Stomach smooth muscle (tissue), 2 donors: Measurements from ENCODE around the gene IL36B.

ENCODE experiments used
- H3K27ac ChIP-seq: one replicate; pipeline ENCODE4 v1.7.0; 2013; ENCODE audit warnings: mild to moderate bottlenecking, low read length, inconsistent platforms
- H3K27me3 ChIP-seq, 2 donors: one replicate each; pipeline ENCODE4 v1.7.0; 2013; ENCODE audit warnings: low read length in 2 of 2; ENCODE audit not compliant: insufficient read depth in 2 of 2, control insufficient read depth in 1 of 2
- H3K36me3 ChIP-seq, 2 donors: one replicate each; pipeline ENCODE4 v1.7.0; 2013; ENCODE audit warnings: low read length in 2 of 2; ENCODE audit not compliant: control insufficient read depth in 2 of 2, insufficient read depth in 2 of 2
- H3K4me1 ChIP-seq: one replicate; pipeline ENCODE4 v1.7.0; 2013; ENCODE audit warnings: low read length; ENCODE audit not compliant: control insufficient read depth, insufficient read depth
- H3K4me3 ChIP-seq, 2 donors: one replicate each; pipeline ENCODE4 v1.7.0; 2013; ENCODE audit warnings: low read length in 2 of 2
- H3K9ac ChIP-seq, 2 donors: one replicate each; pipeline ENCODE4 v1.7.0; 2013; ENCODE audit warnings: low read length in 2 of 2, mild to moderate bottlenecking in 1 of 2
- H3K9me3 ChIP-seq, 2 donors: one replicate each; pipeline ENCODE4 v1.7.0; 2013; ENCODE audit warnings: low read length in 2 of 2; ENCODE audit not compliant: control insufficient read depth in 2 of 2
- donor health status: healthy.
- donor health status: Pancreatic carcinoma.

IL36B gene

GRCh38 chr2:113053666-113054065 lies 999 bp upstream of the IL36B start:
- no peaks in the 10 kb centered on the region for H3K27me3 ChIP-seq
- H3K4me3 ChIP-seq, result no peak overlapping the region
- H3K4me1 ChIP-seq, result no peaks in the 10 kb centered on the region
- peaks cover 4 to 8% of the 10 kb centered on the region in 2 donors for H3K9me3 ChIP-seq
- H3K36me3 ChIP-seq, result no peaks in the 10 kb centered on the region
- no peak overlapping the region for H3K27ac ChIP-seq
- H3K9ac ChIP-seq, result no peak overlapping the region

DNA sequence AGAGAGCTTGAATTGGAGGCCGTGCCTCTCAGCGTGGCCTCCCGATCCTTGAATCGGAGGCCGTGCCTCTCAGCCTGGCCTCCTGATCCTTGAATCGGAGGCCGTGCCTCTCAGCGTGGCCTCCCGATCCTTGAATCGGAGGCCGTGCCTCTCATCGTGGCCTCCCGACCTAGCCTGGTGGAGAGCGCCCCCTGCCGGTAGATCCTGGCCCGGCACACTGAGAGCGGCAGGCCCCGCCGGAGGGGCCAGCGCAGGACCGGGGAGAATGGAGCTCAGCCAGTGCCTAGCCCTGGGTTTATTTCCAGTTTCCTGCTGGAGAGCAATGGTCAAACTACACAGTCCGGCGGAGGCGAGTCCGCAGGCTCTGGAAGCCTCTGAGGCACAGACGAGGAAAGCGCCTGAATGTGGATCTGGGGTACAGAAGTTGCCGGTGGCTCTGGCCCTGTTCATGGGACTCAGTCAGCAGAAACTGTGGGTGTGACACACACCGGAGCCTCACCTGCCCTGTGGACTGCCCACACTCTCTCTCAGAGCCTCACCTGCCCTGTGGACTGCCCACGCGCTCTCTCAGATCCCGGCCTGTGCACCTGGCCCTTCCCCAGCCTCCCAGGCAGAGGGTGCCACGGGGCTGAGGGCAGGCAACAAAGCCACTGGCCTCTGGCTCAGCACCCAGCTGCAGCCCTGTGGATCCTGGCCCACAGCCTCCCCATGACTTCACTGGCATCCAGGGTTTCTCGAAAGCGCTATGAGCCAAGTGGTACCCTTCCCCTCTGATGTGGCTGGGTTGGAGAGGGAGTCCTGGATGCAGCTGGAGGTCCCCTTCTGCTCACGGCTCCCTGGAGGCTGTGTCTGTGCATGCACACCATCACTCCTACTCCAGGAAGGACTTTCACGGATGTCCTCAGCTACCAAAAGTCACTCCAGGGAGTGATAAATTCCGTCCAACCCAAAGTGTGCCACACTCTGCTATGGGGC lies 1.5 kb downstream of the IL36B start:
- no peak overlapping the region for H3K4me3 ChIP-seq
- H3K4me1 ChIP-seq, result no peaks in the 10 kb centered on the region
- no peak overlapping the region for H3K27ac ChIP-seq
- no peaks in the 10 kb centered on the region for H3K36me3 ChIP-seq
- peaks cover 3 to 6% of the 10 kb centered on the region in 2 donors for H3K9me3 ChIP-seq
- no peaks in the 10 kb centered on the region for H3K27me3 ChIP-seq
- H3K9ac ChIP-seq, result no peak overlapping the region

- no peak overlapping the region for H3K4me3 ChIP-seq
Measured at GRCh38 chr2:113046465-113046864, 6.2 kb downstream of the IL36B start.

GRCh38 chr2:113041871-113042270 lies 10.8 kb downstream of the IL36B start:
- no peaks in the 10 kb centered on the region for H3K27me3 ChIP-seq
- no peaks in the 10 kb centered on the region for H3K4me1 ChIP-seq
- no peak overlapping the region for H3K9ac ChIP-seq
- no peak overlapping the region for H3K27ac ChIP-seq
- H3K4me3 ChIP-seq, result no peak overlapping the region
- H3K36me3 ChIP-seq, result no peaks in the 10 kb centered on the region
- no peaks in the 10 kb centered on the region for H3K9me3 ChIP-seq

More at GRCh38 chr2:113046465-113046864, 6.2 kb downstream of the IL36B start:
- Histone ChIP-seq H3K9me3 (no peaks in the 10 kb centered on the region), H3K4me1 (no peaks in the 10 kb centered on the region), H3K27me3 (no peaks in the 10 kb centered on the region), H3K36me3 (no peaks in the 10 kb centered on the region), H3K27ac (no peak overlapping the region), H3K9ac (no peak overlapping the region)

DNA sequence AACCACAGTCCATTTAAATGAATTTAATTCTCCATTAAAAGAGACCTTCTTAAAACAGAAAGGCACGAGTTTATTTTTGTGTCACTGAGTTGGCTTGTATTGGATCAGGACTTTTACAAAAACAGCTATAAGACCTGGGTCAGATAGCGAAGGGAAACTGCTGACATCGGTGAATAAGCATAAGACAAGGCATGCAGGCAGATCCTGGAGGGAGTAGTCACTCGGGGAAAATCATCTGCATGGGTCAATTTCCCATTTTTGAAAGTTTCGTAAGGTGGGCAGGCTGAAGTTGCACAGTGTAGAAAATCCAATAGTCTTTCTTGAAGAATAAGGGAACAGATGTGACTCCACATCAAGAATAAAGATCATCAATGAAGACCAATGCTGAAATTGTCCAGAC lies 12.9 kb downstream of the IL36B start:
- H3K4me3 ChIP-seq, result no peak overlapping the region
- no peaks in the 10 kb centered on the region for H3K27me3 ChIP-seq
- no peak overlapping the region for H3K9ac ChIP-seq
- no peaks in the 10 kb centered on the region for H3K4me1 ChIP-seq
- H3K9me3 ChIP-seq, result no peaks in the 10 kb centered on the region
- H3K27ac ChIP-seq, result no peak overlapping the region
- H3K36me3 ChIP-seq, result no peaks in the 10 kb centered on the region

DNA sequence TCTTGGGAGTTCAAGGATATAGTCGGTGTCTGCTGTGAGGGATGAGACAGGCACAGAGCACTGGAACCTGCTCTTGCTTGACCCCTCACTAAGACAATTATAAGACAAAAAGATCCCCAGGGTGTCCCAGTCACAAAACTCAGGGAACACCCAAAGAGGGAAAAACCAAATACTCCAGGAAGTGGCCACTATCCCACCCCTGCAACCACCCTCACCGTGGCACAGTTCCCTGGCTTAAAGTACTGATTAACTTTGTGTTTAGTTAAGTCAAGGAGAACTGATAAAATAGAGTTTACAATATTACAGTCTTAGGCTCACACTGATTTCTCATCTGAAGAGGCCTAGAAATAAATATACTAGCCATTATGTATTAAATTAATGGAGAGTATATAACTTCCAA lies 13.5 kb downstream of the IL36B start:
- no peak overlapping the region for H3K9ac ChIP-seq
- no peak overlapping the region for H3K4me3 ChIP-seq
- H3K4me1 ChIP-seq, result no peaks in the 10 kb centered on the region
- peaks cover 0 to under 1% of the 10 kb centered on the region in 2 donors for H3K27me3 ChIP-seq
- H3K27ac ChIP-seq, result no peak overlapping the region
- no peaks in the 10 kb centered on the region for H3K9me3 ChIP-seq
- H3K36me3 ChIP-seq, result no peaks in the 10 kb centered on the region

GRCh38 chr2:113038291-113038690 lies 14.4 kb downstream of the IL36B start:
- H3K4me3 ChIP-seq, result no peak overlapping the region
- H3K36me3 ChIP-seq, result no peaks in the 10 kb centered on the region
- no peaks in the 10 kb centered on the region for H3K9me3 ChIP-seq
- peaks cover 0 to 2% of the 10 kb centered on the region in 2 donors for H3K27me3 ChIP-seq
- H3K27ac ChIP-seq, result no peak overlapping the region
- H3K9ac ChIP-seq, result no peak overlapping the region
- no peaks in the 10 kb centered on the region for H3K4me1 ChIP-seq

- no peak overlapping the region for H3K27ac ChIP-seq
- H3K4me3 ChIP-seq, result no peak overlapping the region
- H3K27me3 ChIP-seq, result peaks cover 0 to 2% of the 10 kb centered on the region in 2 donors
- no peaks in the 10 kb centered on the region for H3K4me1 ChIP-seq
- H3K9ac ChIP-seq, result no peak overlapping the region
- no peaks in the 10 kb centered on the region for H3K9me3 ChIP-seq
- H3K36me3 ChIP-seq, result no peaks in the 10 kb centered on the region
Measured at GRCh38 chr2:113036763-113037162, 15.9 kb downstream of the IL36B start.

GRCh38 chr2:113034016-113034415 lies 18.7 kb downstream of the IL36B start:
- H3K9me3 ChIP-seq, result no peaks in the 10 kb centered on the region
- H3K9ac ChIP-seq, result no peak overlapping the region
- H3K4me1 ChIP-seq, result no peaks in the 10 kb centered on the region
- no peak overlapping the region for H3K27ac ChIP-seq
- no peak overlapping the region for H3K4me3 ChIP-seq
- no peaks in the 10 kb centered on the region for H3K36me3 ChIP-seq
- H3K27me3 ChIP-seq, result peaks cover 0 to 4% of the 10 kb centered on the region in 2 donors

GRCh38 chr2:113032737-113033136 lies 19.9 kb downstream of the IL36B start:
- Histone ChIP-seq H3K4me1 (no peaks in the 10 kb centered on the region), H3K9me3 (no peaks in the 10 kb centered on the region), H3K9ac (no peak overlapping the region), H3K4me3 (no peak overlapping the region), H3K27ac (no peak overlapping the region), H3K27me3 (peaks cover 0 to 4% of the 10 kb centered on the region in 2 donors), H3K36me3 (no peaks in the 10 kb centered on the region)

- Histone ChIP-seq H3K9me3 (peaks cover 0 to 4% of the 10 kb centered on the region in 2 donors), H3K27ac (no peak overlapping the region), H3K36me3 (no peaks in the 10 kb centered on the region), H3K27me3 (peaks cover 0 to 7% of the 10 kb centered on the region in 2 donors), H3K9ac (no peak overlapping the region), H3K4me1 (no peaks in the 10 kb centered on the region), H3K4me3 (no peak overlapping the region)
Measured at GRCh38 chr2:113028112-113028511, 24.6 kb downstream of the IL36B start.
